Measurements from ENCODE around the gene C19orf67.

Gene C19orf67

GRCh38 chr19:14107581-14108461 lies 22.2 kb upstream of the C19orf67 start:
- no peak for DNase-seq

GRCh38 chr19:14106840-14107239 lies 21.3 kb upstream of the C19orf67 start:
- no peak for DNase-seq

GRCh38 chr19:14105680-14106079 lies 20.1 kb upstream of the C19orf67 start:
- DNase-seq = no peak

GRCh38 chr19:14103310-14103709 lies 17.7 kb upstream of the C19orf67 start:
- DNase-seq = no peak

- no peak for DNase-seq
Observed at GRCh38 chr19:14102756-14103155, 17.2 kb upstream of the C19orf67 start.

GRCh38 chr19:14102102-14102696 lies 16.6 kb upstream of the C19orf67 start:
- no peak for DNase-seq

GRCh38 chr19:14101003-14101545 lies 15.5 kb upstream of the C19orf67 start:
- DNase-seq = no peak

- no peak for DNase-seq
Observed at GRCh38 chr19:14097532-14098151, 12.1 kb upstream of the C19orf67 start.

GRCh38 chr19:14096272-14096992 lies 10.8 kb upstream of the C19orf67 start:
- no peak for DNase-seq

GRCh38 chr19:14094854-14095253 lies 9.3 kb upstream of the C19orf67 start:
- DNase-seq = no peak

- DNase-seq = no peak
Observed at GRCh38 chr19:14093117-14093823, 7.7 kb upstream of the C19orf67 start.

- no peak for DNase-seq
Observed at GRCh38 chr19:14091813-14092462, 6.4 kb upstream of the C19orf67 start.

GRCh38 chr19:14091081-14091812 lies 5.7 kb upstream of the C19orf67 start:
- DNase-seq = peak; percentile 74

- DNase-seq = peak; percentile 77
Observed at GRCh38 chr19:14090509-14091080, 5.0 kb upstream of the C19orf67 start, which contains the start of gene SAMD1. SAMD1 (minus strand) TSS chr19:14090751.

- peak; percentile 50 for DNase-seq
Observed at GRCh38 chr19:14089662-14090508, 4.3 kb upstream of the C19orf67 start.

- DNase-seq = peak; percentile 18
Observed at GRCh38 chr19:14089412-14089661, 3.8 kb upstream of the C19orf67 start.

GRCh38 chr19:14088634-14089411 lies 3.2 kb upstream of the C19orf67 start:
- DNase-seq = no peak

- DNase-seq = no peak
Observed at GRCh38 chr19:14086098-14086497, 515 bp upstream of the C19orf67 start.

GRCh38 chr19:14082675-14082960 lies 3.0 kb downstream of the C19orf67 start:
- DNase-seq = no peak
